K562 (cell line): ENCODE data around the gene COL4A1. TPM values are rescaled to one million over a fixed set of nuclear protein-coding genes. Genes with fewer than 3 reads are reported as not detected.

Experiments used
- ATAC-seq: fragments of 200-7000 bp; cut with Tn5 transposase; 3 replicates; pipeline ENCODE4 v1.9.1; 2020; ENCODE audit warnings: moderate library complexity
- BruUV-seq: library from RNA; stranded (reverse); fragments of 400-500 nt; replicated peaks from 2 replicates; lab custom pipeline; 2021; lab: Mats Ljungman, UMichigan
- CTCF ChIA-PET: fragments of 300-600 bp; formaldehyde crosslinking; extraction: SDS; loops from one replicate; lab custom pipeline; 2021; ENCODE audit warnings: low intra/inter-chr PET ratio; lab: Yijun Ruan, JAX
- POLR2A ChIA-PET: fragments of 300-600, 350-650 bp; sonication (Branson Sonifier 250); formaldehyde crosslinking; extraction: SDS; loops from one replicate; lab custom pipeline; 2021; ENCODE audit warnings: antibody characterized with exemption, inconsistent platforms; lab: Yijun Ruan, JAX
- DNase-seq, 4 experiments: peaks; one replicate each; pipeline versions ENCODE4 v3.0.0 to v3.0.0-alpha.2; 2011 to 2018; ENCODE audit warnings: low spot score in 3 of 4, mixed read lengths in 3 of 4; ENCODE audit errors: extremely low read depth in 1 of 4
- FAIRE-seq: peaks from 2 replicates; lab custom pipeline; 2011; peaks lifted over from hg19 to GRCh38; lab: Jason Lieb, UNC
- H2AFZ ChIP-seq: 2 replicates; pipeline ENCODE4 v1.6.0; 2011; ENCODE audit warnings: low read depth, low read length, control low read depth, inconsistent platforms
- H3K27ac ChIP-seq: fragments of 200-600 bp; 3 replicates; pipeline ENCODE4 v1.8.0; 2011; ENCODE audit warnings: low read depth, mild to moderate bottlenecking, control low read depth, inconsistent platforms, low read length, moderate library complexity, mixed read lengths; ENCODE audit errors: extremely low read depth
- H3K27me3 ChIP-seq, 2 experiments: fragments of 300-600 bp in 1 of 2; 2 replicates in 1 of 2; 3 replicates in 1 of 2; pipeline versions ENCODE4 v1.6.0 to v1.8.0; 2011; ENCODE audit warnings: inconsistent platforms in 2 of 2, low read length in 2 of 2, mild to moderate bottlenecking in 1 of 2, mixed read lengths in 1 of 2, moderate library complexity in 1 of 2; ENCODE audit not compliant: control insufficient read depth in 2 of 2, insufficient read depth in 2 of 2
- H3K36me3 ChIP-seq: fragments of 300-600 bp; 3 replicates; pipeline ENCODE4 v1.8.0; 2011; ENCODE audit warnings: mild to moderate bottlenecking, low read length, inconsistent platforms; ENCODE audit not compliant: control insufficient read depth, insufficient read depth
- H3K4me1 ChIP-seq, 2 experiments: fragments of 200-600 bp in 1 of 2; replicated peaks in 1 of 2; 2 replicates in 1 of 2; 3 replicates in 1 of 2; pipeline versions ENCODE4 v1.5.1 to v1.8.0; 2011; ENCODE audit warnings: inconsistent platforms in 2 of 2, low read length in 2 of 2, mild to moderate bottlenecking in 1 of 2, mixed read lengths in 1 of 2, moderate library complexity in 1 of 2; ENCODE audit not compliant: control insufficient read depth in 2 of 2, insufficient read depth in 2 of 2
- H3K4me2 ChIP-seq: 2 replicates; pipeline ENCODE4 v1.6.1; 2011; ENCODE audit warnings: low read length, control low read depth, inconsistent platforms, mixed read lengths; ENCODE audit not compliant: insufficient read depth
- H3K4me3 ChIP-seq: fragments of 200-600 bp; sonication (generic), shearing (Covaris generic); 2 replicates; pipeline ENCODE4 v1.5.1; 2016; ENCODE audit warnings: control low read depth, inconsistent platforms
- H3K79me2 ChIP-seq: fragments of 200-600 bp; 3 replicates; pipeline ENCODE4 v1.8.0; 2011; ENCODE audit warnings: low read length, inconsistent platforms; ENCODE audit not compliant: control insufficient read depth, insufficient read depth
- H3K9ac ChIP-seq, 2 experiments: 2 replicates each; pipeline versions ENCODE4 v1.6.0 to v1.6.1; 2011; ENCODE audit warnings: low read depth in 2 of 2, low read length in 2 of 2, control low read depth in 1 of 2, inconsistent platforms in 1 of 2, mild to moderate bottlenecking in 1 of 2, mixed read lengths in 1 of 2; ENCODE audit not compliant: insufficient read depth in 1 of 2
- H3K9me1 ChIP-seq: one replicate; pipeline ENCODE4 v1.6.0; 2011; ENCODE audit warnings: inconsistent platforms, mild to moderate bottlenecking, low read length, moderate library complexity; ENCODE audit not compliant: control insufficient read depth, insufficient read depth
- H3K9me3 ChIP-seq: replicated peaks from 2 replicates; pipeline ENCODE4 v1.5.1; 2011; ENCODE audit warnings: low read depth, low read length, inconsistent platforms; ENCODE audit not compliant: control insufficient read depth, insufficient read depth
- H4K20me1 ChIP-seq: replicated peaks from 2 replicates; pipeline ENCODE4 v1.6.1; 2011; ENCODE audit warnings: low read length, inconsistent platforms, mixed read lengths; ENCODE audit not compliant: control insufficient read depth, insufficient read depth
- BRD4 ChIP-seq: fragments of 200-600 bp; sonication (generic); IDR thresholded peaks from 2 replicates; pipeline ENCODE4 v1.6.1; 2017; ENCODE audit warnings: inconsistent platforms
- BRD9 ChIP-seq: fragments of 450-650 bp; IDR thresholded peaks from 2 replicates; pipeline ENCODE4 v1.6.1; 2018; ENCODE audit warnings: low read depth; ENCODE audit not compliant: partially characterized antibody
- BRF1 ChIP-seq: IDR thresholded peaks from 3 replicates; pipeline ENCODE4 v1.6.1; 2011; ENCODE audit warnings: borderline replicate concordance, mild to moderate bottlenecking; ENCODE audit not compliant: insufficient read length; ENCODE audit errors: extremely low read depth
- MCM7 ChIP-seq, 2 experiments: fragments of 450-650 bp; IDR thresholded peaks; 2 replicates each; pipeline ENCODE4 v1.6.1; 2016 to 2018
- RAD21 ChIP-seq, 2 experiments: fragments of 250-450 bp in 1 of 2; fragments of 450-650 bp in 1 of 2; sonication (Bioruptor Pico) in 1 of 2; formaldehyde crosslinking in 1 of 2; IDR thresholded peaks in 1 of 2; conservative IDR thresholded peaks in 1 of 2; 2 replicates each; pipeline versions ENCODE4 v1.4.0 to v1.8.0; 2020 to 2022; ENCODE audit warnings: mild to moderate bottlenecking in 2 of 2, moderate library complexity in 1 of 2
- RBM25 ChIP-seq: fragments of 200-400 bp; formaldehyde crosslinking; IDR thresholded peaks from 2 replicates; pipeline ENCODE4 v1.6.1; 2018; ENCODE audit warnings: low read length, low read depth, moderate library complexity; ENCODE audit not compliant: severe bottlenecking
- SMARCA5 ChIP-seq: fragments of 450-650 bp; IDR thresholded peaks from 2 replicates; pipeline ENCODE4 v1.6.1; 2016
- TFAM ChIP-seq: fragments of 250-450 bp; sonication (Bioruptor Pico); conservative IDR thresholded peaks from 2 replicates; pipeline ENCODE4 v1.5.0; 2021; ENCODE audit warnings: mild to moderate bottlenecking, moderate library complexity
- ZEB2 ChIP-seq: fragments of 450-650 bp; IDR thresholded peaks from 2 replicates; pipeline ENCODE4 v1.6.1; 2016
- ZNF780A ChIP-seq: fragments of 250-450 bp; sonication (Bioruptor Pico); IDR thresholded peaks from 2 replicates; pipeline ENCODE4 v1.5.0; 2021; ENCODE audit warnings: mild to moderate bottlenecking
- WGBS: fragments of 100-300 bp; shearing (Covaris generic); methylation state at CpG from one replicate; pipeline ENCODE4 v1.1.6; 2016; ENCODE audit warnings: low coverage, mixed read lengths; ENCODE audit not compliant: insufficient coverage; ENCODE audit errors: missing lambda C conversion rate; 5-methylcytosine and 5-hydroxymethylcytosine counted together
- in situ Hi-C: fragments of 300-500 bp; cut with MboI; formaldehyde crosslinking; loops from 4 replicates; pipeline ENCODE4 v1.15.0; 2018; ENCODE audit warnings: inconsistent platforms, mixed read lengths
- intact Hi-C: fragments of 100-400 bp; cut with micrococcal nuclease; formaldehyde crosslinking; loops from 2 replicates; pipeline ENCODE4 v1.14.2; 2022
- polyA plus RNA-seq, 8 experiments: library from polyadenylated mRNA; depleted of rRNA in 4 of 8; stranded (reverse) in 5 of 8; unstranded in 3 of 8; fragments of >200 nt; fragmentation: Nextera tagmentation in 2 of 8; fragmentation: Illumina TruSeq in 1 of 8; extraction: Ambion mirVana in 2 of 8; extraction: Trizol in 1 of 8; gene quantifications; 2 replicates each; pipeline versions ENCODE4 v1.2.1 to v1.2.3, GENCODE V29; 2011 to 2014; ENCODE audit warnings: inconsistent platforms in 1 of 8, missing spikeins in 1 of 8
- total RNA-seq, 7 experiments: library from RNA; depleted of rRNA in 6 of 7; stranded (reverse); fragments of >200 nt in 6 of 7; fragmentation: Illumina TruSeq in 2 of 7; extraction: Trizol in 2 of 7; gene quantifications; 2 replicates each; pipeline versions ENCODE4 v1.2.1 to v1.2.3, GENCODE V29; 2011 to 2021; ENCODE audit warnings: low replicate concordance in 1 of 7
- TF ChIP-seq, protein P1 (sequence below): sonication (generic); formaldehyde crosslinking; IDR thresholded peaks from 2 replicates; pipeline ENCODE4 v1.8.1; 2022; ENCODE audit warnings: missing genetic modification reagents
- TF ChIP-seq, protein P2 (sequence below): fragments of 450-650 bp; IDR thresholded peaks from 2 replicates; pipeline ENCODE4 v1.6.1; 2016; ENCODE audit warnings: missing biosample characterization, missing genetic modification characterization
- TF ChIP-seq, protein P3 (sequence below): fragments of 450-650 bp; IDR thresholded peaks from 2 replicates; pipeline ENCODE4 v1.6.1; 2018; ENCODE audit not compliant: partially characterized antibody
- TF ChIP-seq, protein P4 (sequence below): fragments of 250-450 bp; sonication (Bioruptor Pico); IDR thresholded peaks from 2 replicates; pipeline ENCODE4 v1.8.0; 2022; ENCODE audit warnings: inconsistent platforms, mild to moderate bottlenecking, moderate library complexity, borderline replicate concordance

Gene COL4A1
- total and polyA plus RNA-seq, 9 of the 15 experiments (the other 6 are each of a cell fraction or from before 2014, with no cell fraction given), result 0.35 TPM; not detected in 8

GRCh38 chr13:110289661-110290060 is 17.3 kb downstream of the COL4A1 start:
- Histone ChIP-seq H3K4me2 (no peak overlapping the region), H3K9ac (no peak overlapping the region), H3K9me3 (no peaks in the 10 kb centered on the region), H2AFZ (no peak overlapping the region), H3K27ac (no peak overlapping the region), H3K79me2 (no peaks in the 10 kb centered on the region), H3K9me1 (no peaks in the 10 kb centered on the region), H3K4me3 (no peak overlapping the region), H4K20me1 (no peaks in the 10 kb centered on the region), H3K36me3 (no peaks in the 10 kb centered on the region), H3K4me1 (no peaks in the 10 kb centered on the region), H3K27me3 (peaks cover 0 to 11% of the 10 kb centered on the region in 2 experiments; a peak in 3 of 5 replicates)
- DNase-seq, result no peak
- in situ Hi-C loops (no loop called here), intact Hi-C loops (no loop called here)
- ChIA-PET CTCF (no interaction called here), POLR2A (interaction anchor here (1.2 kb wide), 1 partner anchor 41 kb away, joined by 3 read pairs; no protein-coding TSS in a partner anchor)
- FAIRE-seq, result no peak
- WGBS, result 3% methylated on average over 9 of the region's 11 CpGs
- no peak for TF ChIP-seq BRF1
- TF ChIP-seq, protein P1, sequence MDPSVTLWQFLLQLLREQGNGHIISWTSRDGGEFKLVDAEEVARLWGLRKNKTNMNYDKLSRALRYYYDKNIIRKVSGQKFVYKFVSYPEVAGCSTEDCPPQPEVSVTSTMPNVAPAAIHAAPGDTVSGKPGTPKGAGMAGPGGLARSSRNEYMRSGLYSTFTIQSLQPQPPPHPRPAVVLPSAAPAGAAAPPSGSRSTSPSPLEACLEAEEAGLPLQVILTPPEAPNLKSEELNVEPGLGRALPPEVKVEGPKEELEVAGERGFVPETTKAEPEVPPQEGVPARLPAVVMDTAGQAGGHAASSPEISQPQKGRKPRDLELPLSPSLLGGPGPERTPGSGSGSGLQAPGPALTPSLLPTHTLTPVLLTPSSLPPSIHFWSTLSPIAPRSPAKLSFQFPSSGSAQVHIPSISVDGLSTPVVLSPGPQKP (CRISPR knock-in tag), result no peak
- TF ChIP-seq, protein P2, sequence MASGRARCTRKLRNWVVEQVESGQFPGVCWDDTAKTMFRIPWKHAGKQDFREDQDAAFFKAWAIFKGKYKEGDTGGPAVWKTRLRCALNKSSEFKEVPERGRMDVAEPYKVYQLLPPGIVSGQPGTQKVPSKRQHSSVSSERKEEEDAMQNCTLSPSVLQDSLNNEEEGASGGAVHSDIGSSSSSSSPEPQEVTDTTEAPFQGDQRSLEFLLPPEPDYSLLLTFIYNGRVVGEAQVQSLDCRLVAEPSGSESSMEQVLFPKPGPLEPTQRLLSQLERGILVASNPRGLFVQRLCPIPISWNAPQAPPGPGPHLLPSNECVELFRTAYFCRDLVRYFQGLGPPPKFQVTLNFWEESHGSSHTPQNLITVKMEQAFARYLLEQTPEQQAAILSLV (tag), result no peak
- TF ChIP-seq BRD9, result no peak
- TF ChIP-seq, protein P3, sequence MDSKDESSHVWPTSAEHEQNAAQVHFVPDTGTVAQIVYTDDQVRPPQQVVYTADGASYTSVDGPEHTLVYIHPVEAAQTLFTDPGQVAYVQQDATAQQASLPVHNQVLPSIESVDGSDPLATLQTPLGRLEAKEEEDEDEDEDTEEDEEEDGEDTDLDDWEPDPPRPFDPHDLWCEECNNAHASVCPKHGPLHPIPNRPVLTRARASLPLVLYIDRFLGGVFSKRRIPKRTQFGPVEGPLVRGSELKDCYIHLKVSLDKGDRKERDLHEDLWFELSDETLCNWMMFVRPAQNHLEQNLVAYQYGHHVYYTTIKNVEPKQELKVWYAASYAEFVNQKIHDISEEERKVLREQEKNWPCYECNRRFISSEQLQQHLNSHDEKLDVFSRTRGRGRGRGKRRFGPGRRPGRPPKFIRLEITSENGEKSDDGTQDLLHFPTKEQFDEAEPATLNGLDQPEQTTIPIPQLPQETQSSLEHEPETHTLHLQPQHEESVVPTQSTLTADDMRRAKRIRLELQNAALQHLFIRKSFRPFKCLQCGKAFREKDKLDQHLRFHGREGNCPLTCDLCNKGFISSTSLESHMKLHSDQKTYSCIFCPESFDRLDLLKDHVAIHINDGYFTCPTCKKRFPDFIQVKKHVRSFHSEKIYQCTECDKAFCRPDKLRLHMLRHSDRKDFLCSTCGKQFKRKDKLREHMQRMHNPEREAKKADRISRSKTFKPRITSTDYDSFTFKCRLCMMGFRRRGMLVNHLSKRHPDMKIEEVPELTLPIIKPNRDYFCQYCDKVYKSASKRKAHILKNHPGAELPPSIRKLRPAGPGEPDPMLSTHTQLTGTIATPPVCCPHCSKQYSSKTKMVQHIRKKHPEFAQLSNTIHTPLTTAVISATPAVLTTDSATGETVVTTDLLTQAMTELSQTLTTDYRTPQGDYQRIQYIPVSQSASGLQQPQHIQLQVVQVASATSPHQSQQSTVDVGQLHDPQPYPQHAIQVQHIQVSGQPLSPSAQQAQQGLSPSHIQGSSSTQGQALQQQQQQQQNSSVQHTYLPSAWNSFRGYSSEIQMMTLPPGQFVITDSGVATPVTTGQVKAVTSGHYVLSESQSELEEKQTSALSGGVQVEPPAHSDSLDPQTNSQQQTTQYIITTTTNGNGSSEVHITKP, result no peak
- no peak for TF ChIP-seq RAD21 (CRISPR knock-in tag; conservative IDR thresholded peaks at IDR 0.05 in 1 of 2, IDR thresholded peaks at IDR 0.05 in 1 of 2)
- TF ChIP-seq BRD4, result no peak
- TF ChIP-seq ZNF780A, result no peak
- TF ChIP-seq SMARCA5, result no peak
- TF ChIP-seq RBM25, result no peak
- TF ChIP-seq TFAM (CRISPR knock-in tag), result no peak
- TF ChIP-seq, protein P4, sequence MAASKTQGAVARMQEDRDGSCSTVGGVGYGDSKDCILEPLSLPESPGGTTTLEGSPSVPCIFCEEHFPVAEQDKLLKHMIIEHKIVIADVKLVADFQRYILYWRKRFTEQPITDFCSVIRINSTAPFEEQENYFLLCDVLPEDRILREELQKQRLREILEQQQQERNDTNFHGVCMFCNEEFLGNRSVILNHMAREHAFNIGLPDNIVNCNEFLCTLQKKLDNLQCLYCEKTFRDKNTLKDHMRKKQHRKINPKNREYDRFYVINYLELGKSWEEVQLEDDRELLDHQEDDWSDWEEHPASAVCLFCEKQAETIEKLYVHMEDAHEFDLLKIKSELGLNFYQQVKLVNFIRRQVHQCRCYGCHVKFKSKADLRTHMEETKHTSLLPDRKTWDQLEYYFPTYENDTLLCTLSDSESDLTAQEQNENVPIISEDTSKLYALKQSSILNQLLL (CRISPR knock-in tag), result no peak
- no peak for TF ChIP-seq ZEB2
- no peak for TF ChIP-seq MCM7 (IDR thresholded peaks at IDR 0.05)
- BruUV-seq, result no TSS peak
- ATAC-seq, result no peak
